Neural cell (in vitro differentiated cells): ENCODE results near the gene ANO4. TPM values are rescaled to one million over a fixed set of nuclear protein-coding genes. Genes with fewer than 3 reads are reported as not detected.
A peak's percentile ranks its signal among the peaks of the same experiment; 100 is the strongest.

Source experiments
- H2AFZ ChIP-seq: fragments of 200-600, 300-800 bp; sonication (generic), shearing (Covaris generic); 2 replicates; pipeline ENCODE4 v1.6.0; 2014; ENCODE audit warnings: low read depth, mild to moderate bottlenecking, antibody characterized with exemption, low read length, moderate library complexity
- H3F3A ChIP-seq: fragments of 200-600 bp; shearing (Covaris generic); 2 replicates; pipeline ENCODE4 v1.6.1; 2016; ENCODE audit warnings: mild to moderate bottlenecking, moderate library complexity, mixed read lengths, antibody characterized with exemption, low read length; ENCODE audit not compliant: insufficient read depth, poor library complexity, severe bottlenecking
- H3K27ac ChIP-seq: fragments of 200-600, 300-800 bp; sonication (generic), shearing (Covaris generic); 2 replicates; pipeline ENCODE4 v1.5.1; 2014; ENCODE audit warnings: mild to moderate bottlenecking, low read length, moderate library complexity
- H3K27me3 ChIP-seq: fragments of 300-800, 200-600 bp; sonication (generic), shearing (Covaris generic); 2 replicates; pipeline ENCODE4 v1.6.0; 2014; ENCODE audit warnings: mild to moderate bottlenecking, low read depth, low read length, moderate library complexity; ENCODE audit not compliant: insufficient read depth
- H3K36me3 ChIP-seq: fragments of 300-800, 200-600 bp; sonication (generic), shearing (Covaris generic); 2 replicates; pipeline ENCODE4 v1.5.1; 2014; ENCODE audit warnings: mild to moderate bottlenecking, antibody characterized with exemption, low read length, moderate library complexity; ENCODE audit not compliant: insufficient read depth
- H3K4me2 ChIP-seq: fragments of 300-800, 200-600 bp; sonication (generic), shearing (Covaris generic); 2 replicates; pipeline ENCODE4 v1.6.0; 2014; ENCODE audit warnings: mild to moderate bottlenecking, low read length
- H3K4me3 ChIP-seq: fragments of 300-800, 200-600 bp; sonication (generic), shearing (Covaris generic); 2 replicates; pipeline ENCODE4 v1.5.1; 2014; ENCODE audit warnings: mild to moderate bottlenecking, low read length, moderate library complexity
- H3K79me2 ChIP-seq: fragments of 200-600 bp; shearing (Covaris generic); replicated peaks from 2 replicates; pipeline ENCODE4 v1.6.0; 2014; ENCODE audit warnings: mild to moderate bottlenecking, low read length, moderate library complexity; ENCODE audit not compliant: insufficient read depth
- H3K9ac ChIP-seq: fragments of 300-800, 200-600 bp; sonication (generic), shearing (Covaris generic); 2 replicates; pipeline ENCODE4 v1.6.1; 2016; ENCODE audit warnings: mild to moderate bottlenecking, low read length, mixed read lengths
- H3K9me2 ChIP-seq: fragments of 200-600 bp; shearing (Covaris generic); 2 replicates; pipeline ENCODE4 v1.6.1; 2016; ENCODE audit warnings: mild to moderate bottlenecking, low read length, mixed read lengths; ENCODE audit not compliant: insufficient read depth
- H3K9me3 ChIP-seq: fragments of 200-600, 300-800 bp; sonication (generic), shearing (Covaris generic); 2 replicates; pipeline ENCODE4 v1.6.1; 2016; ENCODE audit warnings: mild to moderate bottlenecking, mixed run types, low read length, moderate library complexity, mixed read lengths
- H4K20me1 ChIP-seq: fragments of 200-600 bp; shearing (Covaris generic); 2 replicates; pipeline ENCODE4 v1.6.1; 2016; ENCODE audit warnings: mild to moderate bottlenecking, mixed run types; ENCODE audit not compliant: insufficient read depth
- EP300 ChIP-seq: fragments of 450-650 bp; conservative IDR thresholded peaks from 2 replicates; pipeline ENCODE4 v1.6.1; 2014; ENCODE audit warnings: antibody characterized with exemption, mild to moderate bottlenecking, moderate library complexity; ENCODE audit not compliant: poor library complexity, severe bottlenecking
- EZH2 ChIP-seq: fragments of 200-600, 300-800 bp; shearing (Covaris generic), sonication (generic); IDR thresholded peaks from 2 replicates; pipeline ENCODE4 v1.6.1; 2014; ENCODE audit warnings: antibody characterized with exemption, low read length, borderline replicate concordance, mild to moderate bottlenecking; ENCODE audit not compliant: insufficient read depth, poor library complexity, severe bottlenecking
- MXI1 ChIP-seq: fragments of 450-650 bp; conservative IDR thresholded peaks from 2 replicates; pipeline ENCODE4 v1.6.1; 2014; ENCODE audit warnings: antibody characterized with exemption, mild to moderate bottlenecking; ENCODE audit not compliant: poor library complexity, severe bottlenecking
- POLR2AphosphoS5 ChIP-seq: IDR thresholded peaks from 2 replicates; pipeline ENCODE4 v1.6.1; 2012
- RAD21 ChIP-seq: fragments of 450-650 bp; conservative IDR thresholded peaks from 2 replicates; pipeline ENCODE4 v1.6.1; 2014; ENCODE audit warnings: antibody characterized with exemption, mild to moderate bottlenecking, moderate library complexity
- REST ChIP-seq: IDR thresholded peaks from 2 replicates; pipeline ENCODE4 v1.6.1; 2012; ENCODE audit warnings: borderline replicate concordance
- SMC3 ChIP-seq: fragments of 450-650 bp; conservative IDR thresholded peaks from 2 replicates; pipeline ENCODE4 v1.6.1; 2014; ENCODE audit warnings: antibody characterized with exemption, mild to moderate bottlenecking, moderate library complexity; ENCODE audit not compliant: poor library complexity
- TAF1 ChIP-seq: IDR thresholded peaks from 2 replicates; pipeline ENCODE4 v1.6.1; 2012; ENCODE audit warnings: low read depth
- polyA plus RNA-seq: library from polyadenylated mRNA; depleted of rRNA; stranded (reverse); fragments of >200 nt; gene quantifications from 2 replicates; pipeline ENCODE4 v1.2.3, GENCODE V29; 2014
- TF ChIP-seq, protein P1 (sequence below): fragments of 450-650 bp; IDR thresholded peaks from 2 replicates; pipeline ENCODE4 v1.5.1; 2014; ENCODE audit warnings: antibody characterized with exemption, mild to moderate bottlenecking, moderate library complexity; ENCODE audit not compliant: poor library complexity, severe bottlenecking

The ANO4 gene
- polyA plus RNA-seq, 1 donor from 2014 or later = 11.1 TPM

DNA sequence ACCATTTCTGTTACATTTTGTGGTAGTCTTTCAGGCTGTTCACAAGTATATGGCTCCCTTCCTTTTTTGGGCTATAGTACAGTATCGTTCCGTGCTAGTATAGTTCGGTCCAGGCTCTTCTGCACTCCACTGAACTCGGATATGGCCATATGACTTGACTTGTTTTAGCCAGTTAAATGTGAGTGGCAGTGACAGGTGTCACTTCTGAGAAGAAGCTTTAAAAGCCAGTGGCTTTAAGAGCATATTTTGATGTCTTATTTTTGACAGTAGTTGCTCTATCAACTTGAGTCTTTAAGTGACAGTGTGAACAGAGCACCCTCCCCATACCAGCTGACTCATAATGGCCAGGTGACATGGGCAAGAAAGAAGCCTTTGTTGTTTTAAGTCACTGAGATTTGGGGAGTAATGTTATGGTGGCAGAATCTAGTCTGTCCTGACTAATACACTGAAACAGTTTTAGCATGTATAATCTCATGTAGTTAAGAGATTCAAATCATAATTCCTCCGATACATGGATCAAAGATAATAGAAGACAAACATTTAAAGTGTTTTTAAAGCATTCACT is 64.6 kb downstream of the ANO4 start:
- Histone ChIP-seq H3K4me3 (no peak overlapping the region), H3F3A (no peaks in the 10 kb centered on the region), H3K79me2 (no peaks in the 10 kb centered on the region), H3K36me3 (no peaks in the 10 kb centered on the region), H3K9me3 (no peaks in the 10 kb centered on the region), H3K4me2 (peak overlapping the region; percentile 22), H3K9me2 (no peaks in the 10 kb centered on the region), H2AFZ (no peak overlapping the region), H3K9ac (no peak overlapping the region), H4K20me1 (no peaks in the 10 kb centered on the region), H3K27me3 (no peaks in the 10 kb centered on the region), H3K27ac (no peak overlapping the region)
- peak; percentile 19 for TF ChIP-seq REST
- TF ChIP-seq POLR2AphosphoS5 = peak; percentile 54
- TF ChIP-seq MXI1 = no peak
- TF ChIP-seq, protein P1, sequence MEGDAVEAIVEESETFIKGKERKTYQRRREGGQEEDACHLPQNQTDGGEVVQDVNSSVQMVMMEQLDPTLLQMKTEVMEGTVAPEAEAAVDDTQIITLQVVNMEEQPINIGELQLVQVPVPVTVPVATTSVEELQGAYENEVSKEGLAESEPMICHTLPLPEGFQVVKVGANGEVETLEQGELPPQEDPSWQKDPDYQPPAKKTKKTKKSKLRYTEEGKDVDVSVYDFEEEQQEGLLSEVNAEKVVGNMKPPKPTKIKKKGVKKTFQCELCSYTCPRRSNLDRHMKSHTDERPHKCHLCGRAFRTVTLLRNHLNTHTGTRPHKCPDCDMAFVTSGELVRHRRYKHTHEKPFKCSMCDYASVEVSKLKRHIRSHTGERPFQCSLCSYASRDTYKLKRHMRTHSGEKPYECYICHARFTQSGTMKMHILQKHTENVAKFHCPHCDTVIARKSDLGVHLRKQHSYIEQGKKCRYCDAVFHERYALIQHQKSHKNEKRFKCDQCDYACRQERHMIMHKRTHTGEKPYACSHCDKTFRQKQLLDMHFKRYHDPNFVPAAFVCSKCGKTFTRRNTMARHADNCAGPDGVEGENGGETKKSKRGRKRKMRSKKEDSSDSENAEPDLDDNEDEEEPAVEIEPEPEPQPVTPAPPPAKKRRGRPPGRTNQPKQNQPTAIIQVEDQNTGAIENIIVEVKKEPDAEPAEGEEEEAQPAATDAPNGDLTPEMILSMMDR = no peak
- TF ChIP-seq SMC3 = no peak
- TF ChIP-seq TAF1 = no peak
- TF ChIP-seq RAD21 = no peak
- TF ChIP-seq EP300 = peak; percentile 93
- TF ChIP-seq EZH2 = no peak

- TF ChIP-seq, protein P1 = no peak
- TF ChIP-seq EP300 (no peak), SMC3 (no peak), REST (no peak), RAD21 (no peak), MXI1 (no peak), EZH2 (no peak), TAF1 (no peak), POLR2AphosphoS5 (no peak)
- no peaks in the 10 kb centered on the region for H3F3A ChIP-seq
- H4K20me1 ChIP-seq = no peaks in the 10 kb centered on the region
- H3K79me2 ChIP-seq = no peaks in the 10 kb centered on the region
- no peak overlapping the region for H3K9ac ChIP-seq
- H3K4me3 ChIP-seq = no peak overlapping the region
- H3K27me3 ChIP-seq = no peaks in the 10 kb centered on the region
- H3K9me3 ChIP-seq = no peaks in the 10 kb centered on the region
- no peaks in the 10 kb centered on the region for H3K9me2 ChIP-seq
- no peaks in the 10 kb centered on the region for H3K36me3 ChIP-seq
- no peak overlapping the region for H3K27ac ChIP-seq
- no peak overlapping the region for H3K4me2 ChIP-seq
- H2AFZ ChIP-seq = no peak overlapping the region
Measured at GRCh38 chr12:100860611-100861010, 66.0 kb downstream of the ANO4 start.
